HG03520 (cell line): Measurements from ENCODE around the gene LETMD1.
A peak's percentile ranks its signal among the peaks of the same experiment; 100 is the strongest.
"Not testable (repeated sequence)": the region's sequence is repeated elsewhere in the genome, so short reads cannot be mapped to it uniquely, and the experiment has no call there.

ENCODE experiments used
- ATAC-seq: cut with Tn5 transposase; IDR thresholded peaks from one replicate; pipeline ENCODE4 v1.9.1; 2021; ENCODE audit warnings: mild to moderate bottlenecking, moderate library complexity; ENCODE audit not compliant: unreplicated experiment

LETMD1 gene

DNA sequence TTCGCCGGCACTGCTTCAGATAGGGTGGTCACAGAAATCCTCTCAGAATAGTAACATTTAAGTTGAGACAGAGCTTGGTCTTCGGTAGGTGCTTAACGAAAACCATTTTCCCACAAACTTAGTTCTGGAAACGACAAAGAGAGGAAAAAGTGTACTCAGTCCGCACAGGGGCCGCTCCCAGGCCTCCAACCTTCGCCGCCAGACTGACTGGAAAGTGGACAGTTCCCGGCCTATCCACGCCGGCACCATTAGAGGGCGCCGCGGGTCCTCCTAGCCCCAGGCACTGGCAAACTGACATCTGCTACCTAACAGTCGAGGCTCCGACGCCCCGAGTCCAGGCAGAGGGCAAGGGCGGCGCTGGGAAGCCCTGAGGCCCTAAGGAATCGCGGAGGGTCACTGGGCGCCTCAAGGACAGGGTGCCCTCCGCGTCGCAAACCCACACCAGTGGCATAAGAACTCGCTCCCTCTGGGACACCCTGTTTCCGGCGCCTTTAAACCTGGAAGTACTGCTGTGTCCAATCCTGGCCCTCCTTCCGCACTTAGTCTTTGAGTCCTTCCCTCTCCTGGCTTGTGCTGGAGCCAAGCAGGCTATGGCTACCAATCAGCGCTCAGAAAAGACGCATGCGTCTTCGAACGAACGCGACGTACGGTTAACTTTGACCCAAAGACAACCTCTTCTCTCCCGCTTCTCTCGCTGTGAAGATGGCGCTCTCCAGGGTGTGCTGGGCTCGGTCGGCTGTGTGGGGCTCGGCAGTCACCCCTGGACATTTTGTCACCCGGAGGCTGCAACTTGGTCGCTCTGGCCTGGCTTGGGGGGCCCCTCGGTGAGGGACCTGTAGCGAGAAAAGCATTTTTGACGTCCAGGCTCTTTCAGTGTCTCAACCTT is at the start of gene LETMD1:
TSS of gene LETMD1 (plus strand) at position 673 of the 886 bp plus-strand sequence. CDS start at position 703, 30 bp downstream.
- peak; percentile 95 for ATAC-seq

- ATAC-seq: no peak
Observed at GRCh38 chr12:50999093-50999492, 49.0 kb upstream of the LETMD1 start.

GRCh38 chr12:51000245-51000644 is 47.9 kb upstream of the LETMD1 start:
- ATAC-seq: no peak

DNA sequence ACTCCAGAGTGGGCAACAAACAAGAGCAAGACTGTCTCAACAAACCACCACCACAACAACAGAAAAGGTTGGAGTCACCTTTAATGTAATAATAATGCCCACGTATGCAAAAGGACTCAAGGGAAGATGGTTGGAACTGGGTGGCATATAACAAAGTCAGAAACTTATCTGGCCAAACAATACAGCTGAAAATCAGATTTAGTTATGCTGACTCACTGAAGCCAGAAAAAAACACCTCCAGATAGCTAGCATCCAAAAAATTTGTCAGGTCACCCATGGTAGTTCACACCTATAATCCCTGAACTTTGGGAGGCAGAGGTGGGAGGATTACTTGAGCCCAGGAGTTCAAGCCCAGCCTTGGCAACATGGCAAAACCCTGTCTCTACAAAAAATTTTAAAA is 46.3 kb upstream of the LETMD1 start:
- ATAC-seq: no peak

- ATAC-seq: no peak
Observed at GRCh38 chr12:51004504-51004903, 43.6 kb upstream of the LETMD1 start.

GRCh38 chr12:51005030-51005429 is 43.1 kb upstream of the LETMD1 start:
- ATAC-seq: no peak

DNA sequence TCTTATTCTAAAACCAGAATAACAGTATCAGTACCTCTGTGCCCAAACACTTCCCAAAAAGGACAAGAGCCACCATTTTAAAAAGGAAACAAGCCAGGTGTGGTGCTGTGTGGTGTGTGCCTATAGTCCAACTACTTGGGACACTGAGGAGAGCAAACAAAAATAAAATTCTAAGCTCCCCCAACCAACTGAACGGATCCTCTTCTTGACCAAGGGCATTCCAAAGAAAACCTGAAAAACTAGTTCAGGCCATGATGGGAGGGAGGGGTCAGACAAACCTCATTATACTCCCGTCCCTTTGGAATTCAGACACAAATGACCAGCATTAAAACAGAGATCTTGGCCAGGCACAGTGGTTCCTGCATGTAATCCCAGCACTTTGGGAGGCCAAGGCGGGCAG is 42.5 kb upstream of the LETMD1 start:
- ATAC-seq: no peak

- no peak for ATAC-seq
Observed at GRCh38 chr12:51008329-51009055, 39.6 kb upstream of the LETMD1 start.

DNA sequence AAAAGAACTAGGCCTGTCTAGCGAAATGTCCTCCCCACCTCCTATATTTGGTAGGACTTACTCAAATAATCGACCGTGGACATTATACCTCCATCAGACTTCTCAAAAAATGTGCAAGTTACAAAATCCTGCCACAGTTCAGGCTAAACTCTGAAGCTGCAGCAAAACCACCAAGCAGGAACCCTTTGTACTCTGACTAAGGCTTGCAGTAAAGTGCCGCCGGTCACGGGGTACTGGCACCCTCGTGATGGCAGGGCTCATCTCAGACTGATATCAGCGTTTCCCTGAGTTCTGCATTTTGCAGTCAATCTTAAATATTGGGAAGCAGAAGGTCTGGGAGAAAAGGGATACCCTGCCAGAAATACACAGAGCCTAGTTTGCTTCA is 39.1 kb upstream of the LETMD1 start:
- no peak for ATAC-seq

DNA sequence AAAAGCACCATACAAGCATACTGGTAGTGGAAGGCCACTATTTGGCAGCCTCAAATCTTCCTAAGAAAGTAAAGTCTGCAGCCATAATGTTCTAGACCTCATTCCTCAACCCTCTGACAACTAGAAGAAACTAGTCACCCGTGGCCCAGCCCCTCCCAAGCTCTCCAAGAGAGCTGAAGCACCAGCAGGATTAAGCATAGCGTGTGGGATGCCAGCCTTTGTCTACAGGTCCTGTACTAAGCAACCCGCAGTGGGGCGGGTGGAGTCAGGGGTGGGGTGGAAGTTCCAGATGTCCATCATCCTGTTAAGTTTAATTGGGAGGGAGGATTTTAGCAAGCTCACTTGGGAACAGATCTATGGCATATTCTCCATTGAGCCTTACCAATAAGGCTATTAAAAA is 36.2 kb upstream of the LETMD1 start:
- no peak for ATAC-seq

DNA sequence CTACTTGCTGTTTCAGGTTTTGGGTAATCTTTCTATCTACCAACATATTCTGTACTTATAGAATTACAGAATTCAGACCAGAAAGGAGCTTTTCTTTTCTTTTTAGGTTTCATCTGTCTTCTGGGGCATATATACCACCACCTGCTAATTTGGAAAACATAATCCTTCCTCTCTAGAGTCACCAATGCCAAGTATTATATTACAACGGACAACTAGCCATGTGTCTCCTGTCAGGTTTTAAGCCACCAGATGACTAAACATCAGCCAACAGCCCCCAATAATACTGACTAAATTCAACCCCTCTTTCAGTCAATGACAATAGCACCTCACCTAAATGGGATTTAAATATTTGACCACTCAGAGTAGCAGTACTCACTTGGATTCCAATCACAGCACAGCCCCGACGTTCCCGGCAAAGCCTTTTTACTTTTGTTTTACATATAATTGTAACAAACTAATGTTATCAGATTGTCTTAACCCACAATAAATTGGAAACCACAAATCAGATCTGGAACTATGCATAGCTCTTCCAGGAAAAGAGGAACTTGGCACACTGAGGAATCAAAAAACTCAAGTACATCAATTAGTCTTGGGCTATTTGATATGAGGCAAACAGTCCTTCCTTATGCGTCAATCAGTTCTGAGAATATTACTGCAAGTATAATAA is 35.4 kb upstream of the LETMD1 start:
- ATAC-seq: no peak

DNA sequence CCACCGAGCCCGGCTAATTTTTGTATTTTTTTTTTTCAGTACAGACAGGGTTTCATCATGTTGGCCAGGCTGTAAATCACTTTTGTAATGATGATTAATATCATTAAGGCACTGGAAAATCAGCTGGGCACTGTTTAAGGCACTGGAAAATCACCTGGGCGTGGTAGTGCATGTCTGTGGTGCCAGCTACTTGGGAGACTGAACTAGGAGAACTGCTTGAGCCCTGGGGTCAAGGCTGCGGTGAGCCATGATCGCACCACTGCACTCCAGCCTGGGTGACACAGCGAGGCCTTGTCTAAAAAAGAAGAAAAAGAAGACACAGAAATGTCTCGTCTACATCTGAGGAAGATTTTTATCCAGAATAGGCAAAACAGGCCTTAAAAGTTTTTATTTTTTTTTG is 34.7 kb upstream of the LETMD1 start:
- no peak for ATAC-seq

- ATAC-seq: not testable (repeated sequence)
Observed at GRCh38 chr12:51014467-51014866, 33.7 kb upstream of the LETMD1 start.

- no peak for ATAC-seq
Observed at GRCh38 chr12:51017452-51017851, 30.7 kb upstream of the LETMD1 start.

GRCh38 chr12:51018956-51019355 is 29.2 kb upstream of the LETMD1 start:
- ATAC-seq: no peak

GRCh38 chr12:51019927-51020326 is 28.2 kb upstream of the LETMD1 start:
- ATAC-seq: no peak

- no peak for ATAC-seq
Observed at GRCh38 chr12:51020448-51021182, 27.5 kb upstream of the LETMD1 start.

- ATAC-seq: no peak
Observed at GRCh38 chr12:51021694-51022093, 26.4 kb upstream of the LETMD1 start.

- ATAC-seq: no peak
Observed at GRCh38 chr12:51023625-51024382, 24.3 kb upstream of the LETMD1 start.

- ATAC-seq: no peak
Observed at GRCh38 chr12:51025338-51025835, 22.7 kb upstream of the LETMD1 start.
